ENCODE data around the gene THG1L.

GRCh38 chr5:157750320-157750719 is 19.1 kb downstream of the THG1L start:
- no peak for TF ChIP-seq CEBPB (IDR thresholded peaks at IDR 0.05)
- TF ChIP-seq CTCF (IDR thresholded peaks at IDR 0.05) = no peak
- TF ChIP-seq EP300 (IDR thresholded peaks at IDR 0.05) = no peak
- TF ChIP-seq POLR2A (IDR thresholded peaks at IDR 0.05; ENCODE audit: low read length) = no peak
- no peak for TF ChIP-seq RAD21 (conservative IDR thresholded peaks at IDR 0.05 in 1 of 2, IDR thresholded peaks at IDR 0.05 in 1 of 2)
- no peak for TF ChIP-seq KDM1A (IDR thresholded peaks at IDR 0.05; ENCODE audit: low read depth)
- TF ChIP-seq HMGXB4 (CRISPR knock-in tag; IDR thresholded peaks at IDR 0.05; ENCODE audit: borderline replicate concordance) = no peak
- no peak for TF ChIP-seq RCOR1 (IDR thresholded peaks at IDR 0.05; ENCODE audit: low read depth, low read length)

Measured in A549 (cell line).